ENCODE measurements around the gene NMNAT2.

GRCh38 chr1:183274836-183275235 lies 143.3 kb downstream of the NMNAT2 start:
- no peak for TF ChIP-seq CTCF (IDR thresholded peaks at IDR 0.05)
- TF ChIP-seq POLR2AphosphoS5 (IDR thresholded peaks at IDR 0.05; ENCODE audit: low read depth, low read length), result no peak
- TF ChIP-seq TCF7L2 (IDR thresholded peaks at IDR 0.05; ENCODE audit: low read depth, low read length), result no peak
- TF ChIP-seq, protein P1, sequence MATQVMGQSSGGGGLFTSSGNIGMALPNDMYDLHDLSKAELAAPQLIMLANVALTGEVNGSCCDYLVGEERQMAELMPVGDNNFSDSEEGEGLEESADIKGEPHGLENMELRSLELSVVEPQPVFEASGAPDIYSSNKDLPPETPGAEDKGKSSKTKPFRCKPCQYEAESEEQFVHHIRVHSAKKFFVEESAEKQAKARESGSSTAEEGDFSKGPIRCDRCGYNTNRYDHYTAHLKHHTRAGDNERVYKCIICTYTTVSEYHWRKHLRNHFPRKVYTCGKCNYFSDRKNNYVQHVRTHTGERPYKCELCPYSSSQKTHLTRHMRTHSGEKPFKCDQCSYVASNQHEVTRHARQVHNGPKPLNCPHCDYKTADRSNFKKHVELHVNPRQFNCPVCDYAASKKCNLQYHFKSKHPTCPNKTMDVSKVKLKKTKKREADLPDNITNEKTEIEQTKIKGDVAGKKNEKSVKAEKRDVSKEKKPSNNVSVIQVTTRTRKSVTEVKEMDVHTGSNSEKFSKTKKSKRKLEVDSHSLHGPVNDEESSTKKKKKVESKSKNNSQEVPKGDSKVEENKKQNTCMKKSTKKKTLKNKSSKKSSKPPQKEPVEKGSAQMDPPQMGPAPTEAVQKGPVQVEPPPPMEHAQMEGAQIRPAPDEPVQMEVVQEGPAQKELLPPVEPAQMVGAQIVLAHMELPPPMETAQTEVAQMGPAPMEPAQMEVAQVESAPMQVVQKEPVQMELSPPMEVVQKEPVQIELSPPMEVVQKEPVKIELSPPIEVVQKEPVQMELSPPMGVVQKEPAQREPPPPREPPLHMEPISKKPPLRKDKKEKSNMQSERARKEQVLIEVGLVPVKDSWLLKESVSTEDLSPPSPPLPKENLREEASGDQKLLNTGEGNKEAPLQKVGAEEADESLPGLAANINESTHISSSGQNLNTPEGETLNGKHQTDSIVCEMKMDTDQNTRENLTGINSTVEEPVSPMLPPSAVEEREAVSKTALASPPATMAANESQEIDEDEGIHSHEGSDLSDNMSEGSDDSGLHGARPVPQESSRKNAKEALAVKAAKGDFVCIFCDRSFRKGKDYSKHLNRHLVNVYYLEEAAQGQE (IDR thresholded peaks at IDR 0.05; ENCODE audit: insufficient read depth in 1 of 2, low read depth in 2 of 2, low read length in 1 of 2), result no peak

Measured in Panc1 (cell line).